Tibial nerve (tissue), 4 donors: ENCODE results near the gene PLA2G10. TPM values are rescaled to one million over a fixed set of nuclear protein-coding genes. Genes with fewer than 3 reads are reported as not detected.

Source experiments
- DNase-seq, 2 donors: peaks; one replicate each; pipeline ENCODE4 v3.0.0-alpha.2; 2019; ENCODE audit warnings: low spot score in 2 of 2
- H3K27ac ChIP-seq, 4 donors: fragments of 200-600 bp; sonication (generic) in 3 of 4; one replicate each; pipeline ENCODE4 v1.5.1; 2017 to 2019; ENCODE audit warnings: mild to moderate bottlenecking in 1 of 4
- H3K27me3 ChIP-seq, 2 donors: fragments of 200-600 bp; sonication (generic) in 1 of 2; one replicate each; pipeline versions ENCODE4 v1.5.1 to v1.6.0; 2017 to 2019
- H3K36me3 ChIP-seq, 3 donors: fragments of 200-600 bp; sonication (generic); one replicate each; pipeline ENCODE4 v1.5.1; 2018 to 2019
- H3K4me1 ChIP-seq, 4 donors: fragments of 200-600 bp; sonication (generic) in 3 of 4; one replicate each; pipeline ENCODE4 v1.5.1; 2017 to 2019
- H3K4me3 ChIP-seq, 4 donors: fragments of 200-600 bp; sonication (generic) in 3 of 4; one replicate each; pipeline ENCODE4 v1.5.1; 2017 to 2019; ENCODE audit warnings: mild to moderate bottlenecking in 1 of 4, moderate library complexity in 1 of 4
- H3K9me3 ChIP-seq, 4 donors: fragments of 200-600 bp; sonication (generic) in 3 of 4; one replicate each; pipeline ENCODE4 v1.5.1; 2017 to 2019
- CTCF ChIP-seq, 5 experiments: fragments of 200-600 bp in 3 of 5; fragments of 450-650 bp in 2 of 5; sonication (generic) in 3 of 5; IDR thresholded peaks; one replicate each; pipeline ENCODE4 v1.5.1; 2016 to 2019; ENCODE audit warnings: antibody characterized with exemption in 5 of 5, mild to moderate bottlenecking in 3 of 5, moderate library complexity in 2 of 5
- EP300 ChIP-seq, 2 donors: sonication (generic); formaldehyde crosslinking; IDR thresholded peaks; one replicate each; pipeline ENCODE4 v1.6.1; 2017; ENCODE audit warnings: antibody characterized with exemption in 2 of 2, mild to moderate bottlenecking in 1 of 2
- POLR2A ChIP-seq, 2 donors: fragments of 450-650 bp; IDR thresholded peaks; one replicate each; pipeline ENCODE4 v1.6.1; 2017; ENCODE audit warnings: antibody characterized with exemption in 2 of 2, mild to moderate bottlenecking in 2 of 2, moderate library complexity in 2 of 2
- WGBS, 2 donors: methylation state at CpG; one replicate each; pipeline ENCODE4 v1.1.5; 2018; 5-methylcytosine and 5-hydroxymethylcytosine counted together
- total RNA-seq, 4 donors: library from RNA; depleted of rRNA; stranded (reverse); fragments of >200 nt; gene quantifications; one replicate each; pipeline ENCODE4 v1.1.0, GENCODE V29; 2016

PLA2G10 gene
- total RNA-seq, 4 donors from 2014 or later: not detected

DNA sequence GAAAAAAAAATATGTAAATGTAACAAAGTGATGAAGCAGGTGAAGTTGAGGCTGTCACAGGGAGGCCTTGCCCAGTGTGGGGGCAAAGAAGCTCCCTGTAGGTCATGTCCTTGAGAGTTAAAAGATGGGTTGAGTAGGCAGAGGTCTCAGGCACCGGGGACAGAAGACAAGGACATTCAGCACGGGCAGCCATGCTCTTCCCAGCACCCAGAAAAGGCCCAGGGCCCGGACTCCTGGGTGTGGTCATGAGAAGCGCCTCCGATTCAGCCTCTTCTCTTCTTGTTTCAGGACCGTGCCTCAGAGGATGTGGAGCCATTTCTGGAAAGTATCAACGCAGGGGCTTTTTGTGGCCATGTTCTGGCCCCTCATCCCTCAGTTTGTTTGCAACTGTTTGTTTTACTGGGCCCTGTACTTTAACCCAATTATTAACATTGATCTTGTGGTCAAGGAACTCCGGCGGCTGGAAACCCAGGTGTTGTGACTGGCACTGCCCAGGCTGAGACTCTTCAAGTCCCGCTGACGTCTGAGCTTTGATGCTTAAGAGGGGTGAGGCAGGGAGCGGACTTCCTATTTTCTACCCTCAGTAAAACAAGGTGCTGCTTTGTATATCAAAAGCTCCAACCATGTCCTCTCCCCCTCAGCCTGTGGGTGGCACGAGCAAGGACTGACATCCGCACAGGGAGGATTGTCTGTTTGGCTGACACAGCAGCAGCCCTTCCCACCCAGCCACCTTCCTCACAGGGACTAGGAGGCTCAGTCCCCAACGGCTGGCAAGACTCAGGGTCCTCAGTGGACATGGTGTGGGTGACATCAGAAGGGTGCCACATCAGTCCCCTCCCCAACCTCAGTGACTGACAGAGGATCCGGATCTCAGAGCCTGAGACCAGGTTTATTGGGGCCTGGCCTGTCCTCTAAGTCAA, 26.5 kb downstream of the PLA2G10 start:
- H3K4me3 ChIP-seq: no peak overlapping the region
- H3K9me3 ChIP-seq: no peaks in the 10 kb centered on the region
- no peak for TF ChIP-seq CTCF (IDR thresholded peaks at IDR 0.05)
- TF ChIP-seq EP300 (IDR thresholded peaks at IDR 0.05): no peak
- TF ChIP-seq POLR2A (IDR thresholded peaks at IDR 0.05): no peak
- H3K27me3 ChIP-seq: no peaks in the 10 kb centered on the region
- H3K4me1 ChIP-seq: no peaks in the 10 kb centered on the region
- DNase-seq: no peak
- peaks cover 0 to 81% (median under 1%) of the 10 kb centered on the region in 3 donors for H3K36me3 ChIP-seq
- no peak overlapping the region for H3K27ac ChIP-seq
- WGBS, 2 donors: 81 to 84% methylated on average over 14 to 15 of the region's 16 CpGs

DNA sequence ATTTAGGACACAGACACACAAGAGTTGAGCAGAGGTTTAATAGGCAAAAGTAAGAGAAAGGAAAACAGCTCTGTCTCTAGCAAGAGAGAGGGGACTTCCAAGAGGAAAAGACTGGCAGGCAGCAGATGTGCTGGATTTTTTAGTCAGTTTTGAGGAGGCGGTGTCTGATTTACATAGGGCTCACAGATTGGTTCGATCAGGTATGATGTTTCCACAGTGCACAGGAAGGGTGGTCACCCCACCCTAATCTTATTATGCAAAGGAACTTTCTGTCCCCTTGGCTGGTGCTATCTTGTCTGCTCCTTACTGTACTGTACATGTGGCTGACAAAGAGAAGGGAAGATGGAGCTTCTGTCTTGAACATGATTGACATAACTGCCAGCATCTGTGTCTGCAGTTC, 36.0 kb downstream of the PLA2G10 start:
- TF ChIP-seq CTCF (IDR thresholded peaks at IDR 0.05): no peak
- TF ChIP-seq EP300 (IDR thresholded peaks at IDR 0.05): no peak
- no peak for TF ChIP-seq POLR2A (IDR thresholded peaks at IDR 0.05)
- H3K4me1 ChIP-seq: no peaks in the 10 kb centered on the region
- peaks cover 6 to 95% (median 21%) of the 10 kb centered on the region in 3 donors for H3K36me3 ChIP-seq
- no peaks in the 10 kb centered on the region for H3K9me3 ChIP-seq
- H3K27ac ChIP-seq: no peak overlapping the region
- H3K27me3 ChIP-seq: no peaks in the 10 kb centered on the region
- H3K4me3 ChIP-seq: no peak overlapping the region
- 89 to 92% methylated on average over 2 of the region's 2 CpGs for WGBS, 2 donors
- DNase-seq: no peak

GRCh38 chr16:14652726-14653125, 41.4 kb downstream of the PLA2G10 start:
- Histone ChIP-seq H3K27ac (no peak overlapping the region), H3K27me3 (no peaks in the 10 kb centered on the region), H3K9me3 (no peaks in the 10 kb centered on the region), H3K4me3 (no peak overlapping the region), H3K4me1 (no peaks in the 10 kb centered on the region), H3K36me3 (peaks cover 6 to 95% (median 32%) of the 10 kb centered on the region in 3 donors)
- 88 to 91% methylated on average over 2 of the region's 2 CpGs for WGBS, 2 donors
- DNase-seq: no peak
- TF ChIP-seq CTCF (IDR thresholded peaks at IDR 0.05) (no peak), EP300 (IDR thresholded peaks at IDR 0.05) (no peak)

GRCh38 chr16:14650629-14651028, 43.5 kb downstream of the PLA2G10 start:
- H3K4me3 ChIP-seq: no peak overlapping the region
- no peak overlapping the region for H3K27ac ChIP-seq
- 85 to 87% methylated on average over 6 of the region's 6 CpGs for WGBS, 2 donors
- no peaks in the 10 kb centered on the region for H3K27me3 ChIP-seq
- peaks cover 0 to 95% (median 30%) of the 10 kb centered on the region in 3 donors for H3K36me3 ChIP-seq
- H3K9me3 ChIP-seq: no peaks in the 10 kb centered on the region
- H3K4me1 ChIP-seq: no peaks in the 10 kb centered on the region
- no peak for DNase-seq
- TF ChIP-seq CTCF (IDR thresholded peaks at IDR 0.05): no peak
- no peak for TF ChIP-seq EP300 (IDR thresholded peaks at IDR 0.05)
- TF ChIP-seq POLR2A (IDR thresholded peaks at IDR 0.05): no peak

- no peaks in the 10 kb centered on the region for H3K4me1 ChIP-seq
- peaks cover 3 to 96% (median 28%) of the 10 kb centered on the region in 3 donors for H3K36me3 ChIP-seq
- 96 to 97% methylated on average over 10 of the region's 10 CpGs for WGBS, 2 donors
Measured at GRCh38 chr16:14649816-14650215, 44.3 kb downstream of the PLA2G10 start.

More at GRCh38 chr16:14649816-14650215, 44.3 kb downstream of the PLA2G10 start:
- Histone ChIP-seq H3K4me3 (no peak overlapping the region), H3K9me3 (no peaks in the 10 kb centered on the region), H3K27ac (no peak overlapping the region), H3K27me3 (no peaks in the 10 kb centered on the region)
- TF ChIP-seq POLR2A (IDR thresholded peaks at IDR 0.05): no peak
- TF ChIP-seq EP300 (IDR thresholded peaks at IDR 0.05): no peak
- no peak for TF ChIP-seq CTCF (IDR thresholded peaks at IDR 0.05)
- no peak for DNase-seq
